ENCODE results near the gene S100Z.
A peak's percentile ranks its signal among the peaks of the same experiment; 100 is the strongest.

S100Z gene

GRCh38 chr5:76818844-76819831, 30.7 kb upstream of the S100Z start, which contains the start of gene F2RL1 (continued):
- no peak for TF ChIP-seq ZFP3 (tag by site-specific recombination; IDR thresholded peaks at IDR 0.05; ENCODE audit: low read depth)
- no peak for TF ChIP-seq ZNF623 (tag by site-specific recombination; IDR thresholded peaks at IDR 0.05)
- TF ChIP-seq ZNF16 (tag by site-specific recombination; IDR thresholded peaks at IDR 0.05; ENCODE audit: low read depth) = no peak
- TF ChIP-seq ZNF398 (tag by site-specific recombination; IDR thresholded peaks at IDR 0.05) = peak; percentile 78
- TF ChIP-seq ZNF175 (tag by site-specific recombination; IDR thresholded peaks at IDR 0.05) = no peak
- TF ChIP-seq ZNF777 (tag by site-specific recombination; IDR thresholded peaks at IDR 0.05; ENCODE audit: borderline replicate concordance) = no peak; the same call in 1 of the 2 replicates
- peak; percentile 48 for TF ChIP-seq ZBTB8A (tag by site-specific recombination; IDR thresholded peaks at IDR 0.05)
- TF ChIP-seq ZNF423 (tag by site-specific recombination; IDR thresholded peaks at IDR 0.05) = peak; percentile 39
- no peak for TF ChIP-seq ZNF548 (tag by site-specific recombination; IDR thresholded peaks at IDR 0.05)
- no peak for TF ChIP-seq ZNF707 (tag by site-specific recombination; IDR thresholded peaks at IDR 0.05)
- TF ChIP-seq YY2 (tag by site-specific recombination; IDR thresholded peaks at IDR 0.05) = peak; percentile 82
- no peak for TF ChIP-seq REST (tag by site-specific recombination; IDR thresholded peaks at IDR 0.05)
- TF ChIP-seq ZNF133 (tag by site-specific recombination; IDR thresholded peaks at IDR 0.05) = no peak
- TF ChIP-seq ZFP69B (tag by site-specific recombination; IDR thresholded peaks at IDR 0.05) = 0 out of 2 replicates have a peak, but pooled peaks have one; percentile 54
- no peak for TF ChIP-seq ZNF580 (tag by site-specific recombination; IDR thresholded peaks at IDR 0.05)
- TF ChIP-seq ZNF621 (tag by site-specific recombination; IDR thresholded peaks at IDR 0.05) = no peak
- no peak for TF ChIP-seq ZNF837 (tag by site-specific recombination; IDR thresholded peaks at IDR 0.05)
- TF ChIP-seq MYNN (tag by site-specific recombination; IDR thresholded peaks at IDR 0.05; ENCODE audit: borderline replicate concordance) = no peak
- TF ChIP-seq ZNF791 (tag by site-specific recombination; IDR thresholded peaks at IDR 0.05) = no peak
- no peak for TF ChIP-seq OVOL3 (tag by site-specific recombination; IDR thresholded peaks at IDR 0.05)
- TF ChIP-seq SCRT1 (tag by site-specific recombination; IDR thresholded peaks at IDR 0.05; ENCODE audit: borderline replicate concordance) = no peak
- TF ChIP-seq SALL2 (tag by site-specific recombination; IDR thresholded peaks at IDR 0.05; ENCODE audit: borderline replicate concordance) = no peak
- no peak for TF ChIP-seq ZNF202 (tag by site-specific recombination; IDR thresholded peaks at IDR 0.05; ENCODE audit: borderline replicate concordance)
- no peak for TF ChIP-seq ZNF248 (tag by site-specific recombination; IDR thresholded peaks at IDR 0.05)
- no peak for TF ChIP-seq HIC1 (tag by site-specific recombination; IDR thresholded peaks at IDR 0.05)
- TF ChIP-seq ZNF610 (tag by site-specific recombination; IDR thresholded peaks at IDR 0.05; ENCODE audit: borderline replicate concordance) = no peak; the same call in 1 of the 2 replicates
- TF ChIP-seq ZNF768 (tag by site-specific recombination; IDR thresholded peaks at IDR 0.05) = no peak
- no peak for TF ChIP-seq ZNF664 (tag by site-specific recombination; IDR thresholded peaks at IDR 0.05)
- peak; percentile 93 for TF ChIP-seq ZBTB48 (tag by site-specific recombination; IDR thresholded peaks at IDR 0.05)
- TF ChIP-seq ZBTB26 (tag by site-specific recombination; optimal IDR thresholded peaks at IDR 0.05) = peak; percentile 97
- no peak for TF ChIP-seq ZNF670 (tag by site-specific recombination; IDR thresholded peaks at IDR 0.05; ENCODE audit: low read depth)
- no peak for TF ChIP-seq ZNF324 (tag by site-specific recombination; IDR thresholded peaks at IDR 0.05)
